ENCODE measurements around the gene SEC22B. TPM values are rescaled to one million over a fixed set of nuclear protein-coding genes. Genes with fewer than 3 reads are reported as not detected.
A peak's percentile ranks its signal among the peaks of the same experiment; 100 is the strongest.
"Not testable (repeated sequence)": the region's sequence is repeated elsewhere in the genome, so short reads cannot be mapped to it uniquely, and the experiment has no call there.

Gene SEC22B
- total RNA-seq, 5 donors from 2014 or later (not counting 1 experiment from before 2014, with no cell fraction given): 29.8 to 33.9 (median 31.2) TPM

GRCh38 chr1:120117371-120118177 is 58.7 kb downstream of the SEC22B start:
- H3K4me3 ChIP-seq (ENCODE audit: control insufficient read depth in 1 of 2, extremely low read depth in 1 of 2, low read length in 1 of 2); H3K27ac ChIP-seq (ENCODE audit: low read length); H3K36me3 ChIP-seq (ENCODE audit: control insufficient read depth in 2 of 2, extremely low read depth in 1 of 2, insufficient read depth in 1 of 2, low read length in 1 of 2); H3K4me3 Mint-ChIP-seq; H3K9me3 Mint-ChIP-seq; H3K4me1 ChIP-seq (ENCODE audit: control insufficient read depth in 1 of 2, extremely low read depth in 1 of 2, insufficient read depth in 2 of 2, low read length in 2 of 2); POLR2A ChIA-PET; H3K9me3 ChIP-seq; H3K27ac Mint-ChIP-seq; H3K36me3 Mint-ChIP-seq; H3K27me3 Mint-ChIP-seq; DNase-seq; CTCF ChIA-PET; H3K27me3 ChIP-seq (replicated peaks in 1 of 2; ENCODE audit: control insufficient read depth in 2 of 2, extremely low read depth in 1 of 2, insufficient read depth in 2 of 2, low read length in 1 of 2): not testable (repeated sequence)
- H3K4me1 Mint-ChIP-seq: peaks cover 4 to 18% (median 9%) of the 10 kb centered on the region in 3 donors
- ATAC-seq (replicated peaks in 1 of 4): peak in 1 of 4 experiments; percentile 32
- no CpG with 5 or more reads among the region's 4 CpGs for WGBS (ENCODE audit: insufficient coverage)

GRCh38 chr1:120116094-120116493 is 60.2 kb downstream of the SEC22B start:
- ATAC-seq (replicated peaks in 1 of 4); H3K4me1 ChIP-seq (ENCODE audit: control insufficient read depth in 1 of 2, extremely low read depth in 1 of 2, insufficient read depth in 2 of 2, low read length in 2 of 2); H3K27me3 Mint-ChIP-seq; CTCF ChIA-PET; H3K27ac ChIP-seq (ENCODE audit: low read length); H3K4me3 ChIP-seq (ENCODE audit: control insufficient read depth in 1 of 2, extremely low read depth in 1 of 2, low read length in 1 of 2); H3K36me3 ChIP-seq (ENCODE audit: control insufficient read depth in 2 of 2, extremely low read depth in 1 of 2, insufficient read depth in 1 of 2, low read length in 1 of 2); DNase-seq; H3K36me3 Mint-ChIP-seq; H3K9me3 Mint-ChIP-seq; H3K27ac Mint-ChIP-seq; H3K4me3 Mint-ChIP-seq; POLR2A ChIA-PET; H3K9me3 ChIP-seq; H3K27me3 ChIP-seq (replicated peaks in 1 of 2; ENCODE audit: control insufficient read depth in 2 of 2, extremely low read depth in 1 of 2, insufficient read depth in 2 of 2, low read length in 1 of 2): not testable (repeated sequence)
- H3K4me1 Mint-ChIP-seq: peaks cover 0 to 13% (median 2%) of the 10 kb centered on the region in 3 donors
- WGBS (ENCODE audit: insufficient coverage): 100% methylated on average over 1 of the region's 2 CpGs

GRCh38 chr1:120113134-120113533 is 63.2 kb downstream of the SEC22B start:
- DNase-seq; H3K4me3 ChIP-seq (ENCODE audit: control insufficient read depth in 1 of 2, extremely low read depth in 1 of 2, low read length in 1 of 2); ATAC-seq (replicated peaks in 1 of 4); H3K27ac Mint-ChIP-seq; H3K9me3 Mint-ChIP-seq; POLR2A ChIA-PET; H3K4me1 Mint-ChIP-seq; H3K27me3 Mint-ChIP-seq; H3K27ac ChIP-seq (ENCODE audit: low read length); H3K27me3 ChIP-seq (replicated peaks in 1 of 2; ENCODE audit: control insufficient read depth in 2 of 2, extremely low read depth in 1 of 2, insufficient read depth in 2 of 2, low read length in 1 of 2); H3K4me3 Mint-ChIP-seq; H3K9me3 ChIP-seq; H3K4me1 ChIP-seq (ENCODE audit: control insufficient read depth in 1 of 2, extremely low read depth in 1 of 2, insufficient read depth in 2 of 2, low read length in 2 of 2); H3K36me3 ChIP-seq (ENCODE audit: control insufficient read depth in 2 of 2, extremely low read depth in 1 of 2, insufficient read depth in 1 of 2, low read length in 1 of 2); H3K36me3 Mint-ChIP-seq; CTCF ChIA-PET: not testable (repeated sequence)
- WGBS (ENCODE audit: insufficient coverage): no CpG with 5 or more reads among the region's 3 CpGs

GRCh38 chr1:120112212-120112611 is 64.1 kb downstream of the SEC22B start:
- H3K4me3 Mint-ChIP-seq; H3K27ac Mint-ChIP-seq; H3K9me3 Mint-ChIP-seq; H3K27me3 Mint-ChIP-seq; H3K4me3 ChIP-seq (ENCODE audit: control insufficient read depth in 1 of 2, extremely low read depth in 1 of 2, low read length in 1 of 2); CTCF ChIA-PET; H3K9me3 ChIP-seq; H3K4me1 Mint-ChIP-seq; ATAC-seq (replicated peaks in 1 of 4); H3K27me3 ChIP-seq (replicated peaks in 1 of 2; ENCODE audit: control insufficient read depth in 2 of 2, extremely low read depth in 1 of 2, insufficient read depth in 2 of 2, low read length in 1 of 2); H3K27ac ChIP-seq (ENCODE audit: low read length); POLR2A ChIA-PET; H3K36me3 Mint-ChIP-seq; H3K4me1 ChIP-seq (ENCODE audit: control insufficient read depth in 1 of 2, extremely low read depth in 1 of 2, insufficient read depth in 2 of 2, low read length in 2 of 2); DNase-seq; H3K36me3 ChIP-seq (ENCODE audit: control insufficient read depth in 2 of 2, extremely low read depth in 1 of 2, insufficient read depth in 1 of 2, low read length in 1 of 2): not testable (repeated sequence)
- no CpG with 5 or more reads among the region's 5 CpGs for WGBS (ENCODE audit: insufficient coverage)

GRCh38 chr1:120111771-120112170 is 64.5 kb downstream of the SEC22B start:
- CTCF ChIA-PET; H3K4me3 Mint-ChIP-seq; H3K27ac Mint-ChIP-seq; H3K4me3 ChIP-seq (ENCODE audit: control insufficient read depth in 1 of 2, extremely low read depth in 1 of 2, low read length in 1 of 2); H3K9me3 Mint-ChIP-seq; H3K36me3 Mint-ChIP-seq; POLR2A ChIA-PET; H3K4me1 Mint-ChIP-seq; DNase-seq; H3K27ac ChIP-seq (ENCODE audit: low read length); ATAC-seq (replicated peaks in 1 of 4); H3K27me3 ChIP-seq (replicated peaks in 1 of 2; ENCODE audit: control insufficient read depth in 2 of 2, extremely low read depth in 1 of 2, insufficient read depth in 2 of 2, low read length in 1 of 2); H3K9me3 ChIP-seq; H3K4me1 ChIP-seq (ENCODE audit: control insufficient read depth in 1 of 2, extremely low read depth in 1 of 2, insufficient read depth in 2 of 2, low read length in 2 of 2); H3K27me3 Mint-ChIP-seq; H3K36me3 ChIP-seq (ENCODE audit: control insufficient read depth in 2 of 2, extremely low read depth in 1 of 2, insufficient read depth in 1 of 2, low read length in 1 of 2): not testable (repeated sequence)
- no CpG with 5 or more reads among the region's 3 CpGs for WGBS (ENCODE audit: insufficient coverage)

- H3K36me3 ChIP-seq (ENCODE audit: control insufficient read depth in 2 of 2, extremely low read depth in 1 of 2, insufficient read depth in 1 of 2, low read length in 1 of 2); H3K9me3 Mint-ChIP-seq; H3K4me1 ChIP-seq (ENCODE audit: control insufficient read depth in 1 of 2, extremely low read depth in 1 of 2, insufficient read depth in 2 of 2, low read length in 2 of 2); H3K36me3 Mint-ChIP-seq; H3K27ac Mint-ChIP-seq; DNase-seq; H3K27me3 Mint-ChIP-seq; H3K4me3 ChIP-seq (ENCODE audit: control insufficient read depth in 1 of 2, extremely low read depth in 1 of 2, low read length in 1 of 2); H3K27ac ChIP-seq (ENCODE audit: low read length); H3K27me3 ChIP-seq (replicated peaks in 1 of 2; ENCODE audit: control insufficient read depth in 2 of 2, extremely low read depth in 1 of 2, insufficient read depth in 2 of 2, low read length in 1 of 2); H3K4me3 Mint-ChIP-seq; ATAC-seq (replicated peaks in 1 of 4); POLR2A ChIA-PET; H3K4me1 Mint-ChIP-seq; H3K9me3 ChIP-seq; CTCF ChIA-PET: not testable (repeated sequence)
- WGBS (ENCODE audit: insufficient coverage): no CpG with 5 or more reads among the region's 2 CpGs
These were observed 65.3 kb downstream of the SEC22B start for GRCh38 chr1:120111008-120111407.

- H3K36me3 ChIP-seq (ENCODE audit: control insufficient read depth in 2 of 2, extremely low read depth in 1 of 2, insufficient read depth in 1 of 2, low read length in 1 of 2); H3K27me3 ChIP-seq (replicated peaks in 1 of 2; ENCODE audit: control insufficient read depth in 2 of 2, extremely low read depth in 1 of 2, insufficient read depth in 2 of 2, low read length in 1 of 2); H3K4me3 Mint-ChIP-seq; H3K9me3 ChIP-seq; H3K36me3 Mint-ChIP-seq; H3K27ac ChIP-seq (ENCODE audit: low read length); CTCF ChIA-PET; DNase-seq; H3K27me3 Mint-ChIP-seq; POLR2A ChIA-PET; H3K9me3 Mint-ChIP-seq; H3K27ac Mint-ChIP-seq; H3K4me1 ChIP-seq (ENCODE audit: control insufficient read depth in 1 of 2, extremely low read depth in 1 of 2, insufficient read depth in 2 of 2, low read length in 2 of 2); H3K4me3 ChIP-seq (ENCODE audit: control insufficient read depth in 1 of 2, extremely low read depth in 1 of 2, low read length in 1 of 2); ATAC-seq (replicated peaks in 1 of 4): not testable (repeated sequence)
- WGBS (ENCODE audit: insufficient coverage): no CpG with 5 or more reads among the region's 9 CpGs
- H3K4me1 Mint-ChIP-seq: peaks cover 0 to 10% (median 3%) of the 10 kb centered on the region in 3 donors
These were observed 66.7 kb downstream of the SEC22B start for GRCh38 chr1:120109656-120110055.
